MV-4-11 (cell line): ENCODE results near the gene RASSF8.
"Not testable (repeated sequence)": the region's sequence is repeated elsewhere in the genome, so short reads cannot be mapped to it uniquely, and the experiment has no call there.

ENCODE experiments used
- DNase-seq: peaks from one replicate; lab custom pipeline; 2025; lab: John Stamatoyannopoulos, UW

The RASSF8 gene

DNA sequence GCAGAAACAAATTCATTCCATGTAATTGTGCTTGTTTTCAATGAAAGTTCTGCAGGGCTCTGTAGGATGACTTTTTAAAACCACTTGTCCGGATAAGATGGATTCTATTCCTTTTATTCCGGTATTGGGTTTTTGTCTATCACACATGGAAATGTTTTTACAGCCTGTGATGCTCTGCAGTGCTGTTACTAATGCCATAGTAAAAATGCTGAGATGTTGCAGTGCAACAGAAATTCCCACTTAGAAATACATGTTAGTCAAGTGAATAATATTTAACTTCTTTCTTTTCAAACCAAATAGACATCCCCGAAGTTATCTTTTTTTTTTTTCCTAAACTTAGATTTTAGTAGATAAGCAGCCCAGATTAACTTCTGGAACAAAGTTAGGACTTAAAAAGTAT lies 71.9 kb downstream of the RASSF8 start:
- no peak for DNase-seq

DNA sequence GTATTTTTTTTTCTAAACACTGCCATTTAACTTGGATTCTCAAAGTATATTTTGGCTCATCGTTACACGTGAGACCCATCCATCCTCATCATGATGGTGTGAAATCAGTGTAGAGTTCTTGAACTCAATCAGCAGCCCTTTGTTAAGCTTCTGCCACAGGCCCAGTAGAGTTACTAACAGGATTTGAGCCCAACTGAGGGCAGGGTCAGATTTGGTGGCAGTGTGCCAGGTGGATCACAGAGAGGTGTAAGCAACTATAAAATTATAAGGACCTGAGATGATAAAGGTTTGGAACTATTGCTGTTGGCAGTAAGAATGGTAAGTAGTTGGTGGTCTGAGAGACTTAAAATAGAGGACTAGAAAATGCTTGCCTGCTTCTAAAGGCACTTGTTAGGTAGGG lies 72.8 kb downstream of the RASSF8 start:
- no peak for DNase-seq

DNA sequence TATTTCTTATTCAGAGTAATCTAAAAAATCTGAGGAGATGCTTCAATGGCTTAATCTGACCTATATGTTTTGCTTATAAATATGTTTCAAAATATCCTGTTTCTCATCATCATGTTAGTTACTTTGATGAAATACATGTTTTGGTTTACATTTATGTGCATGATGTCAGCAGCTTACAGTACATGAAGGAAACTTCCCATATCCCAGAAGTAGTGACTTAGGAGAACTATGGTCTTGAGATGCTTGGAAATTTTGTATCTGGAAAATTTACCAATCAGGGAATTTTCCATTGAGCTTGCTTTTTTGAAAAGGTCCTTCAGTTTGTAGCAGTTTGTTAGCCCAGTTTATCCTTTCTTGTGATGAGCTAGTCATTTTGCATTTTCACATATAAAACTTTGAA lies 73.3 kb downstream of the RASSF8 start:
- DNase-seq = no peak

DNA sequence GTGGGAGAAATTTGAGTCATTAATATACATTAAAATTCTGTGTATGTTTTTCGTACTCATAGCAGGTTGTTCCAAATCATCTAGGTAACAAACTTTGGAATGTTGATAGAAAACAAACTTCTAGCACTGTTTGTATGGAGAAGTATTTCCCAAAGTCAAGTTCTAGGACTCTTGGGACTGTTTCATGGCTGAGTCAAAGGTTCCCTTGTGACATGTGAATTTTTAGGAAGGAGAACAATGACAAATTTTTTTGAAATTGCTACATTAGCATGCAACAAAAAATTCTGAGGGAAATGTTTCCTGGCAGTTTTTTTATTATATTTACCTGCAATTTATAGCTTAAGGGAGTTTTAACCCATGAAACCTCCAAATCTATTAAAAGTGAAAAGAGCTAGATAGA lies 73.8 kb downstream of the RASSF8 start:
- DNase-seq = no peak

DNA sequence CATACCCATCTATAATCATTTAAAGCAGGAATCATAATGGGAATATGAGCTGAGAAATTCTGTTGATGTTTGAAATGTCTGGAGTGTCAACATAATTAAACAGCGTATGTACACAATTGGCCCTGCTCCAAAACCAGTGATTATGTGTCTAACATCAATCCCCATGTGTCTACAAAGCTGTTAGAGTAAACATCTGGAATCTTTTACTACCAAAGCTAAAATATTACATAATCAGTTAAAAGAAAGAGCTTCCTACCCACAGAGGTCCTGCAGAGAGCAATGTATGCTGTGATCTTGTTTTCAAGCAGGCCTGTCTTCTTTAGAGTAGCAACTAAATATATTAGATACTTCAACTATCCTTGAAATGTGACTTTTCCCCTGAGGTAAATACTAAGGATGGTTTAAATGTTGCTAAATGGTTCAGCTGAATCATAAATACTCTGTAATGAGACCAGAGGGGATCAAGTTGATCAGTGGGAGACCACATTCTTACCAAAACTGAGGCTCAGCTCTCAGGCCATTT lies 74.3 kb downstream of the RASSF8 start:
- DNase-seq = no peak

DNA sequence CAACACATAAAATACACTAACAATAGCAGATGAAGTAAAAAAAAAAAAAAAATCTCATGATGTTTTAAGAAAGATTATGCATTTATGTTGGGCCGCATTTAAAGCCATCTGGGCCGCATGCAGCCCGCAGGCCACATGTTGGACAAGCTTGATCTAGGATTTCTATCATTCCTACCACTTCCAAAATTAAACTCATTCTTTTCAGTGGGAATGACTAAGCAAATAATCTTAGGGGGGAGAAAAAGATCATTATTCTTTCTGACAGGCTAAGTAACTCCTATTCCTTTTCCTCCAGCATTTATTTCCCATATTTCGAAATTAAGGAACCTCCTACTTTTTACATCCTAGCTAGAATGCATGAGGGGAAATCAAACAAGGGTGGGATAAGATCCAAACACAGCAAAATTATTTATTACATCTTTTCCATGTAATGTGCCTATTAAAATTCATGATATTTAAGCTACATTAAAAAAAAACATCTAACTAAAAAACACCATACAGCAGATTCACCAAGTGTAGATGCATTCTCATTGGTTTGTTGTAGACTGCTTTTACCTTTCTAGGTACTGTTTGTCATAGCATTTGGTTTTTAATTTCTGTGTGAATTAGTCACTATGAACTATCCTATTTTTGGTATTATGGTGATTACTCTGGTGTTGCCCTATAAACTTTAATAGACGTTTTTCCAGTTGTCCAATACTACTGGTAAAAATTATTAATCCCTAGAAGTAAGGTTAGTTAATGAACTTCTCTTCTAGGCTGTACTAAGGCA lies 76.1 kb downstream of the RASSF8 start:
- DNase-seq = no peak

DNA sequence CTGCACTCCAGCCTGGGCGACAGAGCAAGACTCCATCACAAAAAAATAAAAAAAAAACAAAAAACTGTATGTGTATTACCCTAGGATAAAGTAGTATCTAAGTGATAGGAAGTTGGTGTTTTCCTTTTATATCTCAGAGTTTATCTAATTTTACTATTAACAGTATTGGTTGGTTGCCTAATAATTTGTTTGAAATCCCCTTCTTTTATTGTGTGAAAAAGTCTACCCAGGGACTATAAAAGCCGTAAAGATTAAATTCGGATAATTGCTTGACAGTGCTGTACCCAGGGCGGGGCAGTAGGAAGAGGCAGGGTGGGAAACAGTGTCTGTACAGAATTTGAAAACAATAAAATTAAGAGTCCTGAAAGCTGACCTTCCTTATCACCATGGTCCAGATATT lies 78.4 kb downstream of the RASSF8 start:
- no peak for DNase-seq

DNA sequence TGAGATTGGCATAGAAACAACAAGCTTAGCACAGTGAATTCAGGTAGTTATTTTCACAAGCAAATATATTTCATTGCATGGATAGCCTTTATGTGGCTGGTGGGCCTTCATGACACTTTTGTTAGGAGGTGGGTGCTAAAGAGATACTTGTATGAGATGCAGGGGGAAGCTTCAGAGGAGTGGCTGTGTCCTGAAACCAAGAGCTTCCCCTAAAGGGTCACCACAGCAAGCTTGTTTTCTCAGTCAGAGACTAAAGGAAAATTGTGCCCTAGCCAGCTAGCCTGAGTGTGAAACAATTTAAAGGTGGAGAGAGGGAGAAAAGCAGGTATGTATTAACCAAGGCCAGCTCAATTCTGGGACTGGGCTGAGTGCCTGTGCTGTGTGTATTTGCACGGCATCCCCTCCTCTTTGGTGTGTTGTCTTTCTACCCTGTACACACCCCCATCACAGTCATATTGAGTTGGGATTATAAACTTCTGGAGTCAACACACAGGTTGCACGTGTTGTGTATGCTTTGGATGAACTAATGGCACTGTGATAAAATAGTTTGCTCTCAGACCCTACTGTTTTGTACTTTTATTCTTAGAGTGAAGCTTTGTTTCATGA lies 79.2 kb downstream of the RASSF8 start:
- DNase-seq = peak; percentile 13

DNA sequence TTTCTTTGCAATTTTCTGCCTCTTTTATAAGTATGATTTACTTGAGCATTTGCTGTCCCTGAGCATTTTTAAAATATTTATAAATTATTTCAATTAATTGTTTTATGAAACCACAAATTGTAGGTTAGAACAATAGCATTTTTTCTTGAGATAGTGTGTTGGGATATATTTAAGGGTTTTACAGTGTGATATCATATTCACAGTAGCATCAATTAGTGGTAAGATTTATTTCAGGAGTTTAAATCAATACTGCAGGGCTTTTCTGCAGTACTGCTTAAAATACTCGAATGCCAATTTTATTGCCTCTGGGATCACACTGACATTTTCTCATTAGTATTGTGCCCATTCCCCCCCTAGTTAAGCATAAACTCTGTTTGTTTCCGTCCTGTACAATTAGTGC lies 84.2 kb downstream of the RASSF8 start:
- DNase-seq = no peak

DNA sequence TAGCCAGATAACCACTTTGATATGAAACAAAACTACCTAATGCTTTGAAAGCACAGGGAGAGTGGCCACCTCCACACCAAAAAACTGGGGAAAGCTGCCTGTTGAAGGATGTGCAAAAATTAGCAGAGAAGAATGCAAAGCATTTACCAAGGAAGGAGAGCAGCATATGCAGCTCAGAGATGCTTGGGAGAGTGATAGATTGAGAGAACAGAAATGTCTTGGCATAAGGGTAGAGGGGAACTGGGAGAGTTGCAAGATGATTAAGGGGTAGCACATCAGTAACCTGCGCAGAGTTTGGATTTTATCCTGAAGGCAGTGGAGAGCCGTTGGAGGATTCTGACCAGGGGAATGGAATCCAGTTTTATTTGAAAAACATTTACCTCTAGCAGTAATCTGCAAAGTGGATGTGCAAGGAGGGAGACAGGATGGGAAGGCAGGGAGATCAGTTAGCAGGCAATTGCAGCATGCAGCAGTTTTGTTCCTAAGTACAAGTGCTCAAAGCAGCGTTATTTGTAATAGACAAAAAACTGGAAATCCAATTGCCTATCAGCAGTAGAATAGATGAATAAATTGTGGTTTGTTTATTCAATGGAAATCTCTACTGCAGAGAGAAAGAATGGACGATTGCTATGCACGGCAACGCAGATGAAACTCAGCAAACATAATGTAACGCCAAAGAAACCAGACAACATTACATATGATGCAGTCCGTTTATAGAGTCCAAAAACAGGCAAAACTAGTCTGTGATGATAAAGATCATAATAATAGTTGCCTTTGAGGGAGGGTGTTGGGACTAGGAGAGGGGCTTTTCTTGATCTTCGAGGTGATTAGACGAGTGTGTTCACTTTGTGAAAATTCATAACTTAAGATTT lies 84.9 kb downstream of the RASSF8 start:
- no peak for DNase-seq

DNA sequence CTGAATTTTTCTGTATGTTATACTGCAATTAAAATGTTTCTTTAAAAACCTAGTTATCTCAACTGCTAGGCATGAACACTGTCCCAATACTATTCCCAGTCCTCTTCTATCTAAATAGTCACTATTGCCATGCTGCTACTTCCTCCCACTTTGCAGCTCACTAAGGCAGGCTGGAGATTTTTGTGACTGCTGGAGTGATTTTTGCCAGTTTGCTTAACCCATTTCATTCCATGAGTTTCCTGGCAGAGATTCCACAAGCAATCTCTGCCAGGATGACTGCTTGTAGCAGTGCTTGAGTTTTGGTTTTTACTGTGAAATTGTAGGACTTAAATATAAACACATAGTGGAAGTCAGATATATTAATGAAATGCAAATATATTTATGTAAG lies 85.5 kb downstream of the RASSF8 start:
- DNase-seq = no peak

DNA sequence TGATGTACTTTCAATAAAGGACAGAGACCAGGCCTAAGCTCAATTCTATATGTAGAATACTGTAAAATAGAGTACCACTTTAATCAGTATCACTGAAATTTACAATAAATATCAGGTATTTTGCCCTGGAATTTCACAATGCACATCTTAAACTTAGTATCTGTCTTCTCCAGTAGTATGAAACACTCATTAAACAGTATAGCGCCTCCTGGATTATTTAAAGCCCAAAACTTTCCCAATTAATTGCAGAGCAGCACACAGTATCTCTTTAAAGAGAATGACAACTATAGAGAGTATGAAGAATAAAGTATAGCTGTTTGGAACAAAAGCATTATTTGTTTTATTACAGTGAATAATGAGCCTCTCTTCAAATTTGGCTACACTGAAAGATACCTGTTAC lies 86.1 kb downstream of the RASSF8 start:
- no peak for DNase-seq

DNA sequence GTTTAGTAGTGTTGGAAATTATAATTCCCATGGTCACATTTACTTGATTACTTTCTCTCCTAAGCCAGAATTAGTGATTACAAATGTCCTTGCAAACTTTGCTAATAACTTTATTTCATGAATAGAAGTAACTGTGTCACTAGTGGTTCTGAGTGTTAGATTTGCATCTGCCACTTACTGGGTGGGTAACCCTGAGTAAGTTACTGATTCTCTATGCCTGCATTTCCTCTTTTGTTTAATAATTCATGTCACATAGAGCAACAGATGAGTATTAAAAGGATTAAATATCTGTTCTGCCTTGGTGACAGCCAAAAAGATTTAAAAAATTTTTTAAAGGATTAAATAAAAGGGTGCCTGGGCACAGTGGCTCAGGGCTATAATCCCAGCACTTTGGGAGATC lies 87.7 kb downstream of the RASSF8 start:
- no peak for DNase-seq

DNA sequence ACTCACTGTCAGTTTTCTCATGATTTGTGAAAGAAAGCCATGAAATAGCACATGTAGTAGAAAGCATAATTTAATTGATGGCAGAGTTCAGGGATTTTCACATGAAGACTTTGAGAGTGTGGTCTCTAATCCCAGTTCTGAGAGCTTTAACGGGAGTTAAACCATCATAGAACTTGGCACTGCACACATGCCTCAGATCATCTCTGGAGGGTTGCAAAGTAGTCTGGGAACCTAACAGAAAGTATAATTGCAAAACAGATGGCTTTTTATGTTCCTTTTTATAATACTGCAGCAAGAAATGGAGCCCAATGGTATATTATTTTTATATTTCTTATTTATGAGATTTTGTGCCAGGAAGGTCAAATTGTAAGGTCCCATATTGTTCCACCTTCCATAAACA lies 88.4 kb downstream of the RASSF8 start:
- DNase-seq = no peak

DNA sequence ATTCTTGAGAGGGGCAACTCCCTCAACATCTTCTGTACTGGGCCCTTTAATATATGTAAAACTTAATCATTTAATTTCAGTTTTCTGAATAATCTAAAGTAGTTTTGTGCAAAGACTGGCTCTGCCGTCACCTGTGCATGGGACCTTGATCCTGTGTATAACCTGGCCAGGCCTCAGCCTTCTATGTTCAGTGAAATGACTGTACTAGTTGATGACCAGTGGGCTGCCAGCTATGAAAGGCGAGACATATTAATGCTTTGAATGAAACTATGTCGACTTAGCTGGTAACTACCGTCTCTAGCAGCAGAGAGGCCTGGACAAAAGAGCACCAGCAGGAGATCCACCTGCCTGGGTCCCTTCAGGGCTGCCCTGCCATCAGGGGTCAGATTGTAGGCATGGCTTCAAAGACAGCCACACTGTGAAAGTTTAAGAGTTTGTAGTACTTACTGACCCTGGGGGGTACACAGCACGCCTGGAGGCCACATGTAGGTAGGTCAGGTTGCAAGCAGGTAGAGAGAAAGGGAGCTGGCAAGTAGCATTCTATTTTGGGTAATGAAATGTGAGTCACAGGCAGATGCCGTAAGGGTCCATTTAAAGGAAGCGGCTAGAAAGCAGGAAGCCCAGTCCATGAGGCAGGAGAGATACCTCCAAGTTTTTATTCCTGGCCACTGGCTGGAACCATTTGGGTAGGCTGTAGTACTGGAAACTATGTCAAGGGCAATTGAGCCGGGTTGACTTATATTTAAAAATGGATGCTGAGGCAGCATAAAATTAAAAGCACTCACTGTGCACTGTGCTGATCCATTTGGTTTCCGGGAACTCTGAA lies 89.1 kb downstream of the RASSF8 start:
- no peak for DNase-seq

DNA sequence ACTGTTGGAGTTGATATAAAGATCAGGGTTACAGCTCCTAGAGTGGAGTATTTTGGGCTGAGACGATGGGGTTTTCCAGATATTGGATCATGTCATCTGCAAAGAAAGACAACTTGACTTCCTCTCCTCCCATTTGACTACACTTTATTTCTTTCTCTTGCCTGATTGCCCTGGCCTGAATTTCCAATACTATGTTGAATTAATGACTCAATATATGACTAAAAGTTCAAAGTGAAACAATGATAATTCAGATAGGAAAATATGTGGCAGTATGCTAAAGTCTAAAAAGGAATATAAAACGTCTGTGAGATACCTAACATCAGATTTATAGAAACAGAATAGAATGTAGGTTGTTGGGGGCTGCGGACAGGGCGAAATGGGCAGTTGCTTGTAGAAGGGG lies 94.2 kb downstream of the RASSF8 start:
- DNase-seq = no peak

DNA sequence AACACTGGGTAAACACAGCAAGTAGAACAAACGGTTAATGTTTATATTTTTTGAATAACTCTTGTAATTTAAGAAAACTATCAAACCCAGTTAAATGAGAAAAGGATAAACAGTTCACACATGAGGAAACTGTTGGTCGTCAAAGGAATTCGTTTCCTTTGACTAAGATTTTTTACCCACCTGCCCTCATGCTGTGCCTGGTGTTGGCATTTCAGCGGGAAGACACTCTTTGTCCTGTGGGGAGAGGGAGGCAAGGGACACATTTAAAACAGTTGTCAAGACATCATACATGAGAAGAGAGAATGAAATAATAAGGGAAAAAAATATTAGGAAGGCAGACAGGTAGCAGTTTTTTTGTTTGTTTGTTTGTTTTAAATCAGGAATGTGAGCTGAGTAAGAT lies 95.9 kb downstream of the RASSF8 start:
- no peak for DNase-seq

DNA sequence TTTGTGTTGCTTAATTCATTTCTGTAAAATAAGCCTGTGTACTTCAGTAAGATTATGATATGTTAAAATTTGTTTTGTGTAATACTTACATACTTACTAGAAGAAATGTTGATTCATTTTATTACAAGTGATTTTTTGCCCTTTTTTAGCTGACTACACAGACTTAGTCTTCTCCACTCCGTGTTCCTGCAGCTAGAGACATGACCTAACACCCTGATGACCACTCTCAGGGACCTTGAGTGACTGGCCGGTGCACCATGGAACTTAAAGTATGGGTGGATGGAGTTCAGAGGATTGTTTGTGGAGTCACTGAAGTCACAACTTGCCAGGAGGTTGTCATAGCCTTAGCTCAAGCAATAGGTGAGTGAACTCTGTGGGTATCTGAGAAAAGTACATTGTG lies 96.6 kb downstream of the RASSF8 start:
- DNase-seq = no peak

DNA sequence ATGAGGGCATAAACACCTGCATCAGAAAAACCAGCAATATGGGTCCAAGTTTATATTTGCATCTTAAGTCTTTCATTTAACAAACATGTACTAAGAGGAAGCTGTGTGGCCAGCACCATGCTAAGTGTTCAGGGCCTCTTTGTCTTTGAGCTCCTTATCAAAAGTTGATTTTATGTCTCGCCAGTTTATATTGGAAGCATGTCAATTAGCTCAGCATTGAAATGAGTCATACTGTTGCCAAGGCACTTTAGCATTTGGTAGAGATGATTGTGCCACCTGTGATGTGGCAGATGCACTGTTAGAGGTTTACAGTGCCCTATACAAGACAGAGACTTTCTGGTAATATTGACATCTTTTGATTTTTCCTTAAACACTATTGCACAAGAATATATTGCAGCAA lies 97.9 kb downstream of the RASSF8 start:
- no peak for DNase-seq

DNA sequence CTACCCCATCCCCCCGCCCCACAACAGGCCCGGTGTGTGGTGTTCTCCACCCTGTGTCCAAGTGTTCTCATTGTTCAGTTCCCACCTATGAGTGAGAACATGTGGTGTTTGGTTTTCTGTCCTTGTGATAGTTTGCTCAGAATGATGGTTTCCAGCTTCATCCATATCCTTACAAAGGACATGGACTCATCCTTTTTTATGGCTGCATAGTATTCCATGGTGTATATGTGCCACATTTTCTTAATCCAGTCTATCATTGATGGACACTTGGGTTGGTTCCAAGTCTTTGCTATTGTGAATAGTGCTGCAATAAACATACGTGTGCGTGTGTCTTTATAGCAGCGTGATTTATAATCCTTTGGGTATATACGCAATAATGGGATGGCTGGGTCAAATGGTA lies 98.8 kb downstream of the RASSF8 start:
- DNase-seq = not testable (repeated sequence)

DNA sequence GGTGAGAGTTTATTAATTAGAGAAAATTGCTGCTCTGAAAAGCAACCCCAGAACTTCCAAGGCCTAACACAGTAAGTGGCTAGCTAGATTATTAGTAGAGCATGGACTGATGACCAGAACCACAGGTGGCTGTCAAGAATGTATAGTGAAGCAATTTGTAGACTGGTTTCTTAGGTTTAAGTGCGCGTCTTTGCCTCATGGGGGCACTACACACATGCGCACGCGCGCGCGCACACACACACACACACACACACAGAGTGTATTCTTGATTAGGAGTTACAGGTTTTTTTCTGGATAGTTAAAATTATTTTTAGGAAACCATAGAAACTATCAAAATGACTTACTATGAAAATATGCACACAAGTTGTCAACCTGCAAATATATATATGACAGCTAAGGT lies 99.8 kb downstream of the RASSF8 start:
- DNase-seq = no peak

DNA sequence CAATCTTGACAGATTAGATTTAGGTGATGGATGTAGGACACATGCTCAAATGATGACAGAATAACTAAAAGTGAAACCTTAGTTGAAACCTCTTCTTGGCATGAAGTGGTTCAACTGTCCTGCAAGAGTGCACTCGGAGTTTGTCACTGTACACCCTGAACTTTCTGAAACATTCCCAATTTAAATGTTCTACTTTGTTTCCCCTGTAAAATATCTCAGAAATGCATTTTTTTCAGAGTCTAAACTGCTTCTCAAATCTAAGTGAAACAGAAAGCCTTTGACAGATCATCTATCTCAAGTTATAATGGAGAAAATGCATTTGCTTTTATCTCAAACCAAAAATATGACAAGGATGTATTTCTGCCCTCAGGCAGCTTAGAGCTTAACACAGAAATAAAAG lies 100.3 kb downstream of the RASSF8 start:
- DNase-seq = no peak
